HG02840 (cell line): ENCODE data around the gene RHOF.
A peak's percentile ranks its signal among the peaks of the same experiment; 100 is the strongest.

Experiments used
- ATAC-seq: cut with Tn5 transposase; IDR thresholded peaks from one replicate; pipeline ENCODE4 v1.9.1; 2021; ENCODE audit warnings: mild to moderate bottlenecking, moderate library complexity, moderate number of reproducible peaks; ENCODE audit not compliant: unreplicated experiment, low FRiP score

RHOF gene

DNA sequence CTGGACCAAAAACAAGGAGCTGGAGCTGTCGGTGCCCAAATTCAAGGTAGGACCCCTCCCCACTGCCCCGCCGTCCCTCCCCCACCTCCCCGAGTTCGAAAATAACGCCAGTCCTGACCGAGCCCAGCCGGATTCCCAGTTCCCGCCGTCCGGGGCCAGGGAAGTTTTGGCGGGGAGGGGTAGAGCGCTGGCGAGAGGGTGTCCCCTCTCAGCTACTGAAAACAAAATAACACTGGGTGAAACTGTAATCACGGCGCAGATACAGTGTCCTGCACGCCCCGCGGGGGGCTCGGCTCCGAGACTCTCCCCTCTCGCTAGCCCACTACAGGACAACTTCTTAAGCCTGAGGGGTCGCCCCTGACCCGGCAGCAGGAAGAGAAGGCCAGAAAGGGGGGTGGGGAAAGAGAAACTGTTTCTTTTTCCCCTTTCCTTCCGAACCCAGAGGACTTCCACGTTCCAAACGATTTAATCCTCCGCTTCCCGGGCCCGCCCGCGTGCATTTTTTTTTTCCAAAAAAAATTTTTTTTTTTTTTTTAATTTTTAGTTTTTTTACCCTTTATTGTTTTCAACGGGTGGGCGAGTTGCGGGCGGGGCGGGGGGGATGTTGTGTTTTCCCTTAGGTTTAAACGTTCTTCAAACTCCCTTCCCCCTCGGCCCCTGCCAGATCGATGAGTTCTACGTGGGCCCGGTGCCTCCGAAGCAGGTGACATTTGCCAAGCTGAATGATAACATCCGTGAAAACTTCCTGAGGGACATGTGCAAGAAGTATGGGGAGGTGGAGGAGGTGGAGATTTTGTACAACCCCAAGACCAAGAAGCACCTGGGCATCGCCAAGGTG lies 11.9 kb upstream of the RHOF start:
- ATAC-seq, result no peak

DNA sequence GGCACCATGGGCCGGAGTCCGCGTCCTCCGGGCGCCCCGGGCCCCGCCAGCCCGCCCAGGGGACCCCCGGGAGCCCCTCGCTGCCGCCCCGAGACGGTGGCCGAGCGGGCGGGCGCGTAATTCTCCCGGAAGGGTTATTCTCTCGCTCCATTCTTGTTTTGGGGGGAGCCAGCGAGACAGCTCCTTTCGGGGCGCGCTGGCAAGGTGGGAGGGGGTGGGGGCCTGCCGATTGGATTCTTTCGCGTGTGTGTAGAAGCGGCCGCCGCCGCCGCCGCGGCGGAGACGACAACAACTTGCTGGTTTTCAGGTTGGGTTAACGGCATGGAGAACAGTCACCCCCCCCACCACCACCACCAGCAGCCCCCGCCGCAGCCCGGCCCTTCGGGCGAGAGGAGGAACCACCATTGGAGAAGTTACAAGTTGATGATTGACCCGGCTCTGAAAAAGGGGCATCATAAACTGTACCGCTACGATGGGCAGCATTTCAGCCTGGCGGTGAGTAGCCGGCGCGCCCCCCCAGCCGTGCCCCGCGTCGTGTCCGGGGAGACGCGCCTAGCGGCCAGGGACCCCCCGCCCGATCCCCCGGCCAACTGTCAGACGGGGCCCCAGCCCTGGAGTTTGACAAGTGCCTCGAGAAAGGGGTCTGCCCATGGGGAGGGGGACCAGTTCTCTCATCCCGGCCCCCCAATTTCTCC lies 11.1 kb upstream of the RHOF start:
- no peak for ATAC-seq

DNA sequence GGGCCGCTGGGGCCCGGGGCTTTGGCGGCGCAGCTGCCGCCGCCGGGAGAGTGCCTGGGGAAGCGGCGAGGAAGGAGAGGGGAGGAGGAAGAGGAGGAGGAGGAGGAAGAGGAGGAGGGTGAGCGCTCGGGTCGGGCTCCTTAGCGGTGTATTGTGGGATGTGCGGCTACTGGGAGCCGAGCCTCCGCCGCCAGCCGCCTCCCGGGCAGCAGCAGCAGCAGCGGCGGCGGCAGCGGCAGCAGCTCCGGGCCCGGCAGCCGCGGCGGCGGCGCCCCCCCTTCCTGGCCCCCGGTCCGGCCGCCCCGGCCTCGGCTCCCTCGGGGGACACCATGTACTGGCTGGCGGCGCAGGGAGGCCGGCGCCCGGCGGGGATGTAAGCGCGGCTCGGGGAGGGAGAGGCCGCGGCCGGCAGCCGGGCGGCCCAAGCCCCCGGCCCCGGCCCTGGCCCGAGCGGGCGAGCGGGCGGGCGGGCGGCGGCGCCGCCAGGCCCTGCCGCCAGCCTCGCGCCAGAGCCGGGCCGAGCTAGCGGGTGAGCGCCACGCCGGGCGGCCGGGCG lies 10.5 kb upstream of the RHOF start, which contains the start of gene SETD1B:
Gene SETD1B, plus strand, starts transcription at position 149 of the 556 bp plus-strand sequence. CDS start 729 bp downstream, outside the sequence.
- ATAC-seq, result no peak

DNA sequence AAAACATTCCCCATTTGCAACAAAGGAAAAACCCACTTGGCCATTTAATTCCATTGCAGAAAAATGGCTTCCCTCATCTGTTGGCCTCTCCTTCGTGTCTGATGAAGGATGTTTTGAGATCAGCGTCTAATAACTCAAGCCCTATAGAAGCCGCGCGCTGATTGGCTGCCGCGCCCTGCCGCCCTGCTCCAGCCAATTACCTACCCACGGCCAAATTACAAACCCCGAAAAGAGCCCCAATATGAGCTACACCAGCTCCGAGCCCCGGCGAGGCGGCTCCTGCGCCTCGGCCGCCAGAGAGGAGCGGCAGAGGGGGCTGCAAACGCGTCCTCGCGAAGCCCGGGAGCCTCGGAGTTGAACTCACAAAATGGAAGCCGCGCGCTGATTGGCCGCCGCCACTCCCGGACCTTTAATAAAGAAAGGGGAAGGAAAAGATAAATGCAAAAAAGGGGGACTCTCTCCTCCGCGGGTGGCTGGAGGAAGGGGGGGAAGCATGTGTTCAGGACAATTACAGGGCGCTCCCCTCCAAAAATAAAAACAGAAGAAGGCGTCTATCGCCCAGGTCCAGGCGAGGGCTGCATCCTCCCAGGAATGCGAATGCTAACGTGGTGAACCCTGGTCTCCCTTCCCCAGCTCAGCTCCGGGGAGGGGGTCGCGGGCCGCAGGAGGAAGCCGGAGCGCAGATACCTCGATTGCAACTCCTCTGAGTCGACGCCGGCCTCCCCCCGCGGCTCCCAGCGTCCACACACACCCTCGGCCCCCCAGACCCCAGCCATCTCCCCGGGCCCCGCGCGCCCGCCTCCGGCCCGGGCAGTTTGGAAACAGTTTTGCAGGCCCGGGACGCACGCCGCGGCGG lies 9.6 kb upstream of the RHOF start:
- ATAC-seq, result peak; percentile 44

DNA sequence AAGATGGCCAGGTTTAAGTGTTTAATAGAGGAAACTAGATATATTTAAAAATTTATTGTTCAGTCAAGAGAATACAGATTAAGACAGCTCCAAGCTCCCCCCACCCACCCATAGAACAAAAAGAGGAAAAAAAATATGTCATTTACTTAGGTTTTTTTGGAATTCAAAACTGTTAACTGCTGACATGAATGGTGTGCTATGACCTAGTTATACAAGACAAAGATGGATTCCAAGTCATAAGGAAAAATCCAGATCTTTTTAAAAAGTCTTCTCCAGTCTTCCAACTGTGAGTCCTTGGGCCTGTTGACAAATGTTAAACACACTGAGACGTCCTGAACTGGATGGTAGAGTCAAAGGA lies 9.0 kb upstream of the RHOF start:
- ATAC-seq, result no peak

DNA sequence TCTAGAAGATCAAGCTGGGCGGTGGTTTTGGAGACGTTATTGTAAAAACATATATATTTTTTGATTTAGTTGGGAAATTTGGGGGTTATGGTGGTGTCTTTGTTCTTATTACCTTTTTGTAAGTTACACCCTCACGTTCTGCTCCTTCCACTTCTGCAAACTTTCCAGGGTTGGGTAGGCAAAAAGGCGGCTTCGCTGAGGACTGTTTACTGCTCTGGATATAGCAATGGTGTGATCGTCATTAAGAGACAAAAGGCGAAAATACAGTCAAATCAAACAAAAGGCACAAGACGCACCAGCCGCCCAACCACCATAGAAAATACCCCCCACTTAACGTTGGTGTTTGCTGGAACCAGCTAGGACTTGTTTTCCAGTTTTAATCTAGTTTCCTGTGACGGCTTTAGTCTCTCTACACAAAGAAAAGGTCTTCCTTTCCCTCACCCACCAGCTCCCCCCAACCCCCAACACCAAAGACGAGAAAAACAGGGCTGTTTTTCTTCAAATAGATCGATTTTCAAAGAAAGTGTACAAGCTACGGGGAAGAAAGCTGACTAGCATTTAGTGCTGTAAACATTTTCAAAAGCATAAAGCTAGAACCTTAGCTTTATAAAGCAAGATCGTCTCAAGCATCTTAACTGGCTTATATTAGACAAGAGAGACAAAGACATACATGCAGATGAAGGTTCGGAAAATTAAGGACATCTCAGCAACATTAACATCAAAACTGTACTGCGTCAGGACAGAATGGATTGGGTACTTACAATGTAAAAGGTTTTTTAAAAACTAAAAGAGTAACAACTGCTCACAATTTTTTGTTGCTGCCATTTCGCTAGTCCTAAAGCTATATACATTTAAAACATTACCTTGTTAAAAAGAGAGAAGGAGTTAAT lies 8.4 kb upstream of the RHOF start:
- ATAC-seq, result no peak

DNA sequence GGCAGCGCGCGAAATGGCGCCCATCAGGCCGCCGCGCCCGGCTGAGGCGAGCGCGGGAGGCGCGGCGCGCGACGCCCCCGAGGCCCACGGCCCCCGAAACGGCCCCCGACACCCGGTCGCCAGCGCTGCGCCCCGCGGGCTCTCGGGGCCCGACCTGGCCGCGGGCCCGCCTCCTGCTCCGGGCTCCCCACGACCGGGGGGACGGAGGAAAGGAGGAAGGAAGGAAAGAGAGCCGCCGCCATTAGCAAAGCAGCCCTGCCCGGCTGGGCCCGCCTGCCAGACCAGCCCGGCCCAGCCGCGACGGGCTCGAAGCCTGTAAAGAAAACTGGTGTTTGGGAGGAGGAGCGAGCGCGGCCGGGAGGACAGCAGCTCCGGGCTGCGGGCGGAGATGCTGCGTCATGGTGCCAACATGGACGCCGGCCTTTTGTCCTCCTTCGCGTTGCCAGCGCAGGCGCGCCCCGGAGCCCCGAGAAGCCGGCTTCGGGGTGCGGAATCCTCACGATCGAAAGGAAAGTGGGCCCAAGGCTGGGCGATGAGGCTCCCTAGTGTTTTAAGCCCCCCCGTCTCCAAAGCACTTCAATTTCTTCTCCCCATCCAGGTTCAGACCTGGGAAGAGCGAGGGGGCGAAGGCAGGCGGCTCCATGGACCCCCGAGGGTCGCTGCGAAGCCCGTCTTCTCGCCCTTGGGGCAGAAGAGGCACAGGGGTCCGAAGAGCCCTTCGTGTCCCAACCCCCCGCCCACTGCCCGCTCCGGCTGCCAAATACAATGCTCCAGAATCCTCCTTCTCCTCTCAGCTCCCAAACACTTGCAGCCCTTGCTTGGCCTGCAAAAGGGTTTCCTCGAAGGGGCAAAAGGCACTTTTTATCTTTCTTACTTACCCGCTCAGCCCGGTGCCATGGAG lies 7.5 kb upstream of the RHOF start:
- no peak for ATAC-seq

DNA sequence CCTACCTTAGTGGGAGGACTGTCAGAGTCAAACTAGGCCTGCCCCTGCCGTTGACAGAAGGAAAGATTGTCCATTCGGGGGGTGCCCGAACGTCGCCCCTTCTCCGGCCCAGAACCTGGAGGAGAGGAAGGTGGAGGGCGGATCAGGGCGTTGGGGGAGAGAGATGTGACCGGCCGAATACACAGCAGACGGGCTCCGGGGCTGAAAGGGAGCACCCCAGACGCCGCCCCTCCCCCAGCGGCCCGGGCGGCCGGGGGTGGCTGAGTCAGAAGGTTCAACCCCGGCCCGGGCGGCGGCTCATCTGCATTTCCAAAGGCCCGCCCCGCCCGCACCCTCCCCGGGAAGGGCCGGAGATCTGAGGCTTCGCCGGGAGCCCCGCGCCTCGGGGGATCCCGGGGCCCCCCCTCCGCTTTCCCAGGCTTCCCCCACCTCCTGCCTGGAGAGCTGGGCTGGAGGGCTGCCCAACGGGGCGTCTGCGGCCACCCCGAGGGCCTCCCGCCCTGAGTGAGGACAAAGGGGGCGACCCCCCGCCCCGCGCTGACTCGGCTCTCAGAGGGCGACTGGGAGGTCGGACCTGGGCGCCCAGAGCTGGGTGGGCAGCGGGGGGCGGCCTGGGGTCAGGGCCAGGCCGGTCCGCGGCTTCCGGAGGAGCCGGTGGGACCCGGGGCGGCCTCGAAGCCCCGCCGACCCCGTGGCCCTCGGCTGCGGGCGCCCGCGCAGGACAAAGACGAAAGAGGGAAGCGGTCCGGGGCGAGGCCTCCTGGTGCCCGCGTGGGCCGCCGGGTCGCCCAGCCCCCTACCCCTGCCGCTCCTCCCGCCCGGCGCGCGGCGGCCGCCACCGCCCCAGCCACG lies 6.6 kb upstream of the RHOF start:
- no peak for ATAC-seq

DNA sequence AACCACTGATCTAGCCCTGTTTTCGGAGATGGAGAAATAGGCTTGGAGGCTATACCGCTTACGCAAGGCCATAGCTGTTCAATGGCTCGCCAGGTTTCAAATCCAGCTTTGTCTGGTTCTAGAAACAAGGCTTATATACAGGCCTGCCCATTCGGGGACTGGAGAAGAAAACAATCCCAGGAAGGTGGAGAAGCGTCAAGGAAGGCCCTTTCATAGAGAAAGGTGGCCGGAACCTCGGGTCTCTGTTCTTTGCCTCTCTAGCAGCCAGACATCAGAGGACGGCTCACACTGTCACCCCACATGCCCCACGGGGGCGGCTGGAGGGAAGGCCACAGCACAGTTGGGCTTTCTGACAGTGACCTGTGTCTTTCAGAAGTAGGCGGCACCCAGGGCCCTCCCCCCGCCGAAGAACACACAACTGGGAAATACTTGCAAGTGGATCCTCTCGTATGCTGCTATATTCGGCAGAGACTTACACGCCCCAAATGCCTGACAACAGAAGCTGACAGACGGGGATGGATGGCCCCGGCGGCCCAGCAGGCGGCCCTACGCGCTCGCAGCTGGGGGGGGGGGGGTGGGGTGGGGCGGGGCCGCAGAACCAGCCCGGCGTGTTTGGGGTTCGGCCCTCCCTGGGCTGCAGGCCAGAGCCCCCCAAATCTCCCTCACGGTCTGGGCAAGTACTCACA lies 5.8 kb upstream of the RHOF start:
- no peak for ATAC-seq

DNA sequence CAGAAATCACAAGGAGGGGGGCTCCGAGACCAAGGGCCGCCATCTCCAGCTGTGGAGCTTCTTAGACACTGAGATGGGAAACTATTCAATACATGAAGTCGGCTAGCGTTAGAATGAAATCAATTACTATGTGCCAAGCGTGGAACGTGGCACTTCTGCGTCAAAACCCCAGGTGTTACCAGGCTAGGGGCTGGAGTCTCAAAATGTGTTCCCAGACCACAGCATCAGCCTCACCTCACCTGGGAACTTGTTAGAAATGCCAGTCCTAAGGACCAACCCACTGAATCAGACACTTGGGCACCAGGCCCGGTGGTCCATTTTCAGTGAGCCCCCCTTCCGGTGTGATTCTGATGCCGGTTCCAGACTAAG lies 5.3 kb upstream of the RHOF start:
- ATAC-seq, result no peak

DNA sequence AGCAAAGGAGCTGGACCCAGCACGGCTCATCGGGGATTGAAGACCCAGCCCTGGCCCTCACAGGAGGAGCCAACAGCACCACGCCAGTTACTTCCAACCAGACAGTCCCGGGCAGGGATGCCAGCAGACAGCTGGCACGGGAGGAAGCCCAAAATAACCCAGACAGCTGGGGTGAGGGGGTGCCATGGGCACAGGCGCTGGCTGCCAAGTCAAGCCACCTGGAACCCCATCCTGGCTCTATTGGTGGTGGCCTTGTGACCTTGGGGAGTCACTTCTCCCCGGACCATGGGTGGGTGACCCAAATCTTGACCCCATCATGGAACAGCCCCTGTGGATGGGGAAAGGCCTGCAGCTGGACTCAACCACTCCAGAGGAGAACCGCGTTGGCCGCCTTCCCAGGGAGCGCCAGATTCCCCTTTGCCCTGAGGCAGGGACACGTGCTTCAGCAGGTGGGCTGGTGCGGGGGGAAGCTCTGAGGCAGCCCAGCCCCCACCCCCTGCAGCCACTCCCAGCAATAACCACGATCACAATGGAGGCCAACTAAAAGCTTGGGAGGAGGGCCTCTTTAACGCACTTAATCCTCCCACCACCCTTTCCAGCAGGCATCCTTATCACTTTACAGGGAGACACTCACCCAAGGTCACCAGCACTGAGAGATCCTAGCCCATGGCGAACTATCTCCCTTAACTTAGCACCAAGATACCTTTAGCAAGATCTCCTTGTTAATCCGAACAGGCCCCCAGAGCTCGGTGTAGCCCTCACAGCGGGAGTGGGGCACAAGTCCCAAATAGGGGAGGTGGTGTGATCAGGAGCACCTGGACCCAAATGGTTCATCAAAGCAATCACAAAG lies 4.7 kb upstream of the RHOF start:
- no peak for ATAC-seq

DNA sequence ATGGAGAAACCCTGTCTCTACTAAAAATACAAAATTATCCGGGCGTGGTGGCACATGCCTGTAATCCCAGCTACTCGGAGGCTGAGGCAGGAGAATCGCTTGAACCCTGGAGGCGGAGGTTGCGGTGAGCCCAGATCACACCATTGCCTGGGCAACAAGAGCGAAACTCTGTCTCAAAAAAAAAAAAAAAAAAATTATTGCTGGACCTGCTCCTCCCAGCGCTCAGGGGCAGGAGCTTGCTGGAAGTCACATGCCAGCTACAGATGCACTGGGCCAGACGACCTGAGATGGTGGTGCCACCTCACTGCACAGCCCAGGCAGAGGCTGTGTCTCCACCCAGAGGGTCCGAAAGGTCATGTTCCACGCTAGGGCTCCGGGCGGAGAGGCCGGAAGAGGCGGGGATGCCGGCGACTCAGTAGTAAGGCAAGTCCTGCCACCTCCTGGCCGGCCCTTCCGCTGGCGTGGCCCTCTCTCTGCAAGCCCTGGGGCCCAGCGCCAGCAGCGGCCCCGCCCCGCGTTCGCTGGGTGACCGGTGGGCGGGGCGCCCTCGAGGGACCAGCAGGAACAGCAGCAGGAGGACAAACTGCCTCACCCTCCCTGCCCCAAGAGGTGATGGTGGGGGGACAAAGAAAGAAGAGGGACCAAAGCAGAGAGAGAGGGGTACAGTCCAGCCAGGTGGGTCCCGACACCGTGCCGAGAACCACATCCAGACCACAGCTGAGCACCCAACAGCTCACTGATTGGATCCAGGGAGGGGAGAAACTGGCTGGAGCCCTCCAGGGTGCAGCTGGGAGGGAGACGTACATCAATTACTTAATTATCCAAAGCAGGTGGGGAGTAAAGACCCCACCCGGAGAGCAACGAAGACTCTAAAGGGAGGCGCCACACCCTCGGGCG lies 3.6 kb upstream of the RHOF start:
- ATAC-seq, result no peak

DNA sequence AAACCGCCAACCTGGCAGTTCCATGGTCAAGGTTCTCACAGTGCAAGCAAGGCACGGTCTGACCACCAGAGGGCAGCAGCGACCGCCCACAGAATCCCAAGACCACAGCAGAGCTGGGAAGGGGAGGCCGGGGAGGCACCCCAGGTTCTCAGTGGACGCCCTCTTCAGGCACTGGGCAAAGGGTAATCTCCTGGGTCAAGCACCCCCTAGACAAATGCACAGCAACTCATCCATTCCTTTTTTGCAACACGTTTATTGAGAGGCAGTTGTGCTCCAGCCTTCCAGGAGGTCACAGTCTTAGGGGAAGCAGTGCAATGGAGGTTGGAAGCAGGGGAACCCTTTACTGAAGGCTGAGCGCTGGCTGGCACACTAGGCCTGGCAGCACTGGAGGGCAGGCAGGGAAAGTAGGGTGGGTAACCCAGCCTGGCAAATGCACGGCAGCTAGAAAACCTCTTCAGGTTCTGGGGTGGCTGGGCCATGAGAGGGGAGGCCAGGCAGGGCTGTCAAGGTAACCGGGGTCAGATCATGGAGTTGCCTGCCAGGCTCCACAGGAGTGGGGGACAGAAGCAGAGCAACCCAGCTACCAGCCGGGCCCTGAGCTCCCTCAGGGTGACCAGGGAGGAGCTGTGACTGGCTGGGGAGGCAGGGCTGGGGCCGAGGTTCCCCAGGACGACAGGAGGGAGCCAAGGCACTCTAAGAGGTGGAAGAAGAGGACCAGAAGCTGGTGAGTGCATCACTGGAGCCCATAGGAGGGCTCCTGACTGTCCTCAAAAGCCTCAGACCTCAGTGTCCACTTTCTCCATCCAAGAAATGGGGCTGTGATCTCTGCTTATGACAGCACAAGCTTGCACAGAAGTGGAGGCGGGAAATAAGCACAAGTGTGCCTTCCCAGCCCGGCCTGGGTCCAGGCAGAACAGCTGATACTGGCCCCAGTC lies 1.8 kb upstream of the RHOF start:
- ATAC-seq, result no peak

DNA sequence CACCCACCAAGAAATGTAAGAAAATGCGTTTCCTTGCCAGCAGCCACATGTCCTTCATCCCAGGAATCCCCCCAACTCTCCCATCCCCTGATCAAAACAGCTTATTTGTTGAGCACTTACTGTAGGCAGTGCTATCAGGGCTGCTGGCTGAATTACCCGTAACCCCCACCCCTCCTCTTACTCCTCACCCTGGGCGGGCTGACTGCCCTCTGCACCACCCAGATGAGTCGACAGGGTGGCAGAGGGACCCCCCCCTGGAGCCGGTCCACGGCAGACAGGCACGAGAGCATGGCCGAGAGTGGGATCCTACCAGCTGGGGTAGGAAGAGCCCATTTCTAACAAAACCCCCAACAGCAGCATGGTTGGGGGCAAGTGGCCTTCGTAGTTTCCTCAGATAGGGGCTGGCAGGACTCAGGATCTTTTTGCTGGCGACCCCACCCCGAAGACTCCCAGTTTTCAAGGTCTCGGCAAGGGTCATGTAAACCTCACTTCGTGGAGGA lies 1.1 kb upstream of the RHOF start:
- ATAC-seq, result no peak
